Measurements from ENCODE around the gene GAGE10. TPM values are rescaled to one million over a fixed set of nuclear protein-coding genes. Genes with fewer than 3 reads are reported as not detected.
"Not testable (repeated sequence)": the region's sequence is repeated elsewhere in the genome, so short reads cannot be mapped to it uniquely, and the experiment has no call there.

The GAGE10 gene
- total RNA-seq, 1 donor from 2014 or later = not detected

DNA sequence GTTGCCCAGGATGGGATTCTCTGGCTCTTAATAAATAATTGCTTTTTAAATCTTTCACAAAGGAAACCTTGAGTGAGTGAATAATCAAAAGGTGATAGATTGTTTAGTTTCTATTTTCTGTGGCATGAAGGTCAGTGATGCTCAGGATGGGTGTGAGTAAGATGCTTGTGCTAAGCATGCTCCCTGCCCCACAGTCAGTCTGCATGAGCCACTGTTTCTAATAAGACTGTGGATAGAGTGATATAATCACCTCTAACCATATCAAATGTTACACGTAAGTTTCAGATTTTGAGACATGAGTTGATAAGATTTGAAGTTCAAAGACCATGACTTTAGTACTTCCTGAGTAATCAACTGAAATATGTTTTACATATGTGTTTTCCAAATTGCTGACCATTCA lies 2.7 kb upstream of the GAGE10 start:
- Histone ChIP-seq H3K27ac (replicated peaks) (no peak overlapping the region), H3K36me3 (no peaks in the 10 kb centered on the region), H3K4me3 (no peak overlapping the region), H3K27me3 (ENCODE audit: low read depth) (no peaks in the 10 kb centered on the region), H3K9me3 (replicated peaks) (no peaks in the 10 kb centered on the region), H3K4me1 (no peaks in the 10 kb centered on the region)
- TF ChIP-seq, protein P1, sequence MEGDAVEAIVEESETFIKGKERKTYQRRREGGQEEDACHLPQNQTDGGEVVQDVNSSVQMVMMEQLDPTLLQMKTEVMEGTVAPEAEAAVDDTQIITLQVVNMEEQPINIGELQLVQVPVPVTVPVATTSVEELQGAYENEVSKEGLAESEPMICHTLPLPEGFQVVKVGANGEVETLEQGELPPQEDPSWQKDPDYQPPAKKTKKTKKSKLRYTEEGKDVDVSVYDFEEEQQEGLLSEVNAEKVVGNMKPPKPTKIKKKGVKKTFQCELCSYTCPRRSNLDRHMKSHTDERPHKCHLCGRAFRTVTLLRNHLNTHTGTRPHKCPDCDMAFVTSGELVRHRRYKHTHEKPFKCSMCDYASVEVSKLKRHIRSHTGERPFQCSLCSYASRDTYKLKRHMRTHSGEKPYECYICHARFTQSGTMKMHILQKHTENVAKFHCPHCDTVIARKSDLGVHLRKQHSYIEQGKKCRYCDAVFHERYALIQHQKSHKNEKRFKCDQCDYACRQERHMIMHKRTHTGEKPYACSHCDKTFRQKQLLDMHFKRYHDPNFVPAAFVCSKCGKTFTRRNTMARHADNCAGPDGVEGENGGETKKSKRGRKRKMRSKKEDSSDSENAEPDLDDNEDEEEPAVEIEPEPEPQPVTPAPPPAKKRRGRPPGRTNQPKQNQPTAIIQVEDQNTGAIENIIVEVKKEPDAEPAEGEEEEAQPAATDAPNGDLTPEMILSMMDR (IDR thresholded peaks at IDR 0.05; ENCODE audit: borderline replicate concordance) = no peak
- no peak for DNase-seq
- intact Hi-C loops (cut with micrococcal nuclease) = no loop called here

DNA sequence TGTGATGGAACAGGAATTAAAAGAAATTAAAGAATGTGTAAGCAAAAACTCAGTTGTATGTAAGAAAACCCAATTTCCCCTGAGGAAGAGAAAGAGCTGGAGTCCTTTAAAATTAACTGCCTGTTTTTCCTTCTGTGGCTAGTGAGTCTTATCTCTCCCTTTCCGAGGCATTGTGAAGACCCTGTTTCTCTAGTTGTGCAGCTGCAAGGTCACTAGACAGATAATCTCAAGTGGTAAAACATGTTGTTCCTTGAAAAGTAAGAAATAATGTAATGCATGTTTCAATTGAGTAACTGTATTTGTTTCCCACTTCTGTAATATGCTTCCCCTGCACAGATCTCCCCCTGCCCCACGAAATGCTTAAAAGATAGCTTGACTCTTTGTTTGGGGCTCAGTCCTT lies 4.3 kb downstream of the GAGE10 start:
- H3K36me3 ChIP-seq; H3K27ac ChIP-seq (replicated peaks); H3K9me3 ChIP-seq (replicated peaks); intact Hi-C loops (cut with micrococcal nuclease); H3K4me3 ChIP-seq; H3K4me1 ChIP-seq; H3K27me3 ChIP-seq (ENCODE audit: low read depth); DNase-seq: not testable (repeated sequence)

DNA sequence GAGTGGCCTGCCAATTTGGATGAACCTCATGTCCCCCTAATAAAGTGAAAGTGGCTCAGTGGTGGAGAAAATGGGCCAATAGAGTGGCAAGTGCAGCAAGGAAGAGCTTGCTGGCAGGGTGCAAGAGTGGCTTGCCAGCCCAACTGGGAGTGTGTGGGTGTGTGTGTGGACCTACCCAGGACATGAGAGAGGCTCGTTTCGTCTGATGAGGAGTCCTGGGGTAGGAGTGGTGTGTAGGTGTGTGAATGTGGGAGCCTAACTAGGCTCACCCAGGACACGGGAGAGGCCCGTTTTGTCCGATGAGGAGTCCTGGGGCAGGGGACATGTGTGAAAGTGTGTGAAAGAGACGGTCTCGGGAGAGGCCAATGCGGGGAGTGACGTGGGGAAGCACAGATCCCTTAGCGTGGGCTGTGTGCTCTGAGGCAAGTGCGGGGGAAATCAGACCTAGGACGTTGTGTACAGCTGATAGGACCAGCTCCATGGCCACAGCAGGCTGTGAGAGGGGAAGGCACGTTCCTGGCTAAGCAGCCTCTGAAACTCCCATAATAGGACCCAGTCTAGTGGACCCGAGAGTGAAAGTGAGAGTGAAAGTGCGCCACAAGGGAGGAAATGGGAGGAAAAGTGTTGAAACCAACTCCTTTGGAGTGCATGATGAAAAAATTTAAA lies 5.3 kb downstream of the GAGE10 start:
- H3K4me3 ChIP-seq = peak overlapping the region; percentile 57
- no peaks in the 10 kb centered on the region for H3K27me3 ChIP-seq (ENCODE audit: low read depth)
- intact Hi-C loops (cut with micrococcal nuclease) = no loop called here
- no peaks in the 10 kb centered on the region for H3K9me3 ChIP-seq (replicated peaks)
- H3K4me1 ChIP-seq = no peaks in the 10 kb centered on the region
- no peaks in the 10 kb centered on the region for H3K36me3 ChIP-seq
- peak; percentile 17 for DNase-seq
- TF ChIP-seq, protein P1 (IDR thresholded peaks at IDR 0.05; ENCODE audit: borderline replicate concordance) = no peak
- H3K27ac ChIP-seq (replicated peaks) = peak overlapping the region; percentile 69

DNA sequence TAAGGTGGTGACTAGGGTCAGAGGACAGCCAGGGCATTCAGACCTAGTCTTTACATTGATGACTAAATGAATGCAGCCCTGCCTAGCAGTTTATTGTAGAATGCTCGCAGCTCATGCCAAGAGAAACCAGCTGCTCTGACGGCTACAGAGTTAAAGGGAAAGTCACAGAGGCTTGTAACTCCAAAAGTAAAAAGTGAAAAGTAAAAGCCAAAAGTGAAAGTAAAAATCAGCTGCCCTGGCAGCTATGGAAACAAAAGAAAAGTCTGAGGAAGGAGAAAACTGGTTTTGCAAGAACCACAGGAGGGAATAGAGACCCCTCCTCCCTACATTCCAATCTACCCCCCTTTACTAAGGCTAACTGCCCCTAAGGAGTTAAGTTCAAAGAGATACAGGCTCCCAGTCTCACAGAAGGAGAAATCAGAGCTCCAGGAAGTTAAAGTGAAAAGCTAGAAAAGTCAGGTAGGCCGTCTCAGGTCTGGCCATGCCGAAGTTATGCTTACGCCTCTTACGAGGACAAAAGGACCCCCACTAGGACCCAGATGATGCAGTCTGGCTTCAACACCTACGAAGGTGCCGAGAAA lies 6.0 kb downstream of the GAGE10 start:
- Histone ChIP-seq H3K27me3 (ENCODE audit: low read depth) (no peaks in the 10 kb centered on the region), H3K9me3 (replicated peaks) (no peaks in the 10 kb centered on the region), H3K4me3 (peak overlapping the region; percentile 57), H3K4me1 (no peaks in the 10 kb centered on the region), H3K27ac (replicated peaks) (peak overlapping the region; percentile 69), H3K36me3 (no peaks in the 10 kb centered on the region)
- intact Hi-C loops (cut with micrococcal nuclease) = no loop called here
- DNase-seq = no peak
- TF ChIP-seq, protein P1 (IDR thresholded peaks at IDR 0.05; ENCODE audit: borderline replicate concordance) = no peak

DNA sequence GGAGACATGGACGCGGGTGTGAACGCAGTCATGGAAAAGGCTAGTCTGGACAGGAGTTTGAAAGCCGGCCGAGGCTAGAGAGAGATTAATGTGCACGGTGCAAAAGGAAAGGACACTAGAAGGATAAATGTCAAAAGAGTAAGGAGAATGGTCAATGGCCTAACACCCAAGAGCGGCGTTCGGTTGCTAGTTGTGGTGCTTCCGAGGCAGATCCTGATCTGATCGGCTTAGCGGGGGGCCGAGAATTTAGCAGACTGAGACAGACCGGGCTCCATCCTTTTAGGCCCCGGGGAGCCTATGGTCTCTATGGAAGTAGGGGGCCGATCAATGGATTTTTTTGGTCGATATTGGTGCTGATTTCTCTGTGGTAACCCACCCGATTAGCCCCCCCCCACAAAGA lies 6.9 kb downstream of the GAGE10 start:
- H3K27ac ChIP-seq (replicated peaks) = no peak overlapping the region
- TF ChIP-seq, protein P1 (IDR thresholded peaks at IDR 0.05; ENCODE audit: borderline replicate concordance) = no peak
- H3K4me3 ChIP-seq = no peak overlapping the region
- H3K36me3 ChIP-seq = no peaks in the 10 kb centered on the region
- intact Hi-C loops (cut with micrococcal nuclease) = no loop called here
- DNase-seq = no peak
- H3K27me3 ChIP-seq (ENCODE audit: low read depth) = no peaks in the 10 kb centered on the region
- no peaks in the 10 kb centered on the region for H3K4me1 ChIP-seq
- no peaks in the 10 kb centered on the region for H3K9me3 ChIP-seq (replicated peaks)

DNA sequence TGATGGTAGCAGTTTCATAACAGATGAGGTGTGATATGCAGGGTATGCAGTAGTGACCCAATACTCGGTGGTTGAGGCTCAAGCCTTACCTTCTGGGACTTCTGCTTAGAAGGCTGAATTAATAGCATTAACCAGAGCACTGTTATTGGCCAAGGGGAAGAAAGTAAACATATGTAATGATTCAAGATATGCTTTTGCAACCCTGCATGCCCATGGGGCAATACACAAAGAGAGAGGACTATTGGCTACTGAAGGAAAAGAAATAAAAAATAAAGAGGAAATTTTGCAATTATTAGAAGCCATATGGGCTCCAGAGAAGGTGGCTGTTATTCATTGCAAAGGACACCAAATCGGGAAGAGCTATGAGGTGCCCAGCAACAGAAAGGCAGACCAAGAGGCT lies 8.7 kb downstream of the GAGE10 start:
- H3K27me3 ChIP-seq (ENCODE audit: low read depth) = no peaks in the 10 kb centered on the region
- intact Hi-C loops (cut with micrococcal nuclease) = no loop called here
- no peak overlapping the region for H3K27ac ChIP-seq (replicated peaks)
- H3K36me3 ChIP-seq = no peaks in the 10 kb centered on the region
- H3K4me1 ChIP-seq = no peaks in the 10 kb centered on the region
- no peaks in the 10 kb centered on the region for H3K9me3 ChIP-seq (replicated peaks)
- no peak overlapping the region for H3K4me3 ChIP-seq
- TF ChIP-seq, protein P1 (IDR thresholded peaks at IDR 0.05; ENCODE audit: borderline replicate concordance) = no peak
- no peak for DNase-seq
